CD4-positive, alpha-beta T cell treated with Interferon alpha-2 for 1 hour (primary cell): Measurements from ENCODE around the gene MAP4K2.

Experiments
- DNase-seq, 2 donors: peaks; one replicate each; pipeline ENCODE4 v3.0.0-alpha.2; 2020 to 2022

The MAP4K2 gene

GRCh38 chr11:64810891-64811272 is 7.9 kb upstream of the MAP4K2 start:
- DNase-seq = peak; percentile 25 to 63

DNA sequence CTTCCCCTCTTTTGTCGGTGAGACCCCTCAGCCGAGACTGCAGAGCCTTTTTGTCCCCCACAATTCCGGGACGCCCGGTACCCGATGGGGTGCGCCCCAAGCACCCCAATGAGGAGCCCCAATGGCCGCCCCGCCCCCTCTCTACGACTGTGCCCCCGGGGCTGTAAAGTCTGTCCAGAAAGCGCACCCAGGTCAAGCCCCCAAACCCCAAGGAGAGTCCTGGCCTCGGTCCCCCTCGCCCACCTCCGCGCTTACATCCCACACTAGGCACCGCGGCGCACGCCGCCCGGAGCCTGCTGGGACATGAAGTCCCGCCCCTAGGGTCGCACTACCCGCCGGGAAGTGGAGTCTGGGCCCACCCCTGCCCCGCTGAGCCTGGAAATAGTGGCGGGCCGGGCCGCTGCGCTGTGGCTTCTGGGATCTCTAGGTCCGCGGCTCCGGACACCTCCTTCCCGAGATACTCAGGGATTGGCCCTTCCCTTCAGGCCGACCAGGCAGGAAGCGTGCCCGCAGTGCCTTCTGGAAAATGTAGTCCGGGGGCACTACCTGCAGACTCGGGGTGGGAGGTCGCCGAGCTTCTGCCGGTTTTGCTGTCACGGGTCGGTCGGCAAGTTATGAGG is 7.4 kb upstream of the MAP4K2 start, which contains the start of gene MEN1:
MEN1 (minus strand) TSS at position 281 of the 620 bp plus-strand sequence. CDS start 442 bp downstream, outside the sequence.
- DNase-seq = peak; percentile 75 to 81

GRCh38 chr11:64809781-64810241 is 6.8 kb upstream of the MAP4K2 start:
- peak in 1 of 2 donors; percentile 23 for DNase-seq

GRCh38 chr11:64805481-64805880 is 2.5 kb upstream of the MAP4K2 start:
- DNase-seq = no peak

GRCh38 chr11:64804346-64805210 is 1.6 kb upstream of the MAP4K2 start:
- DNase-seq = no peak

GRCh38 chr11:64803846-64804345 is 882 bp upstream of the MAP4K2 start:
- peak in 1 of 2 donors; percentile 26 for DNase-seq

- DNase-seq = peak; percentile 37 to 51
Observed at GRCh38 chr11:64802370-64803157, 450 bp downstream of the MAP4K2 start.

- peak in 1 of 2 donors; percentile 10 for DNase-seq
Observed at GRCh38 chr11:64801561-64802369, 1.2 kb downstream of the MAP4K2 start.

DNA sequence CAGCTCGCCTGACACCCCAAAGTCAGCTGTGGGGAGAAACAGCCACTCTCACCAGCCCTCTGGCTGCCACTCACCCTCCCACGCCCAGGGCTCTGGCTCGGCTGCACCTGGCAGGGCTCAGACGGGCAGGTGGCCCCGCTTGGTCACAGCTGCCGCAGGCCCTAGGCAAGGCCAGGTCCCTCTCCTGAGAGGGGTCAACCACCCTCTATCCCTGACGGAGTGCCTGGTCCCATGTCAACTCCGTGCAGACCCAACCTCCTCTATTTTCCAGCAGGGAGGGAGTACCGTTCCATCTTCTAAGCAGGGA is 1.9 kb downstream of the MAP4K2 start:
- DNase-seq = no peak

DNA sequence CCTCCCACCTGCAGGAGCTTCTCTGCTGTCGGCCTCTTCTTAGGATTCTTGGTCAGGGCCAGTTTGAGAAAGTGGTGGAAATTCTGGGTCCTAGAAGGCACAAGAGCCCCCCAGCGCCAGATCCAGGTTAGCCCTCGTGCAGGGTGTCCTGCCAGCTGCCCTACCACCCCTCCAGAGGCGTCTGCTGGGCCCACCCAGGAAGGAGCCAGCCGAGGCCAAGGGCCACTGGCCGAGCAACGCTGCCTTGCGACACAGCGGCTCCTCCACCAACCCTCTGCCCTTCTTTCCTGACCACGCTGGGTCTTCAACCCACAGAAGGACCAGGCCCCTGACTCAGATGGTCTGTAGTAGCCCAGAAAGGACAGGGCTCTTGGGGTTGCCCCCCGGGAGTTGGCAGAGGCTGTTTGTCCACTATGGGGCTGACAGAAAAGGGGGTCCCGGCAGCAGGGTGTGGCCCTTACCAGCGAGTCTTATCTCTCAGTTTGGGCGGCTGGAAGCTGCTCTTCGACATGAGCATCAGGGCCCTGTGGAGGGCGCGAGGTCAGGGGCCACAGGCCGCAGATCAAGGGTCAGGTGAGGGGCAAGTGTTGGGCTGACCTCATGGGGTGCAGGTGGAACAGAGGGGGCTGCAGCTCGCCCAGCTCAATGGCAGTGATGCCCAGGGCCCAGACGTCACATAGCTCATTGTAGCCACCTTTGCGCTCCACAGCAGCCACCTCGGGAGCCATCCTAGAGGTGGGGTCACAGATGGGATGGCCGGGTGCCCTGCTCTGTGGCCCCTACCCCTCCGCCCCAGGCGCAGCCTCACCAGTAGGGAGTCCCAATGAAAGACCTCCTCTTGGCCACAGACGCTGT is 2.5 kb downstream of the MAP4K2 start:
- DNase-seq = no peak

DNA sequence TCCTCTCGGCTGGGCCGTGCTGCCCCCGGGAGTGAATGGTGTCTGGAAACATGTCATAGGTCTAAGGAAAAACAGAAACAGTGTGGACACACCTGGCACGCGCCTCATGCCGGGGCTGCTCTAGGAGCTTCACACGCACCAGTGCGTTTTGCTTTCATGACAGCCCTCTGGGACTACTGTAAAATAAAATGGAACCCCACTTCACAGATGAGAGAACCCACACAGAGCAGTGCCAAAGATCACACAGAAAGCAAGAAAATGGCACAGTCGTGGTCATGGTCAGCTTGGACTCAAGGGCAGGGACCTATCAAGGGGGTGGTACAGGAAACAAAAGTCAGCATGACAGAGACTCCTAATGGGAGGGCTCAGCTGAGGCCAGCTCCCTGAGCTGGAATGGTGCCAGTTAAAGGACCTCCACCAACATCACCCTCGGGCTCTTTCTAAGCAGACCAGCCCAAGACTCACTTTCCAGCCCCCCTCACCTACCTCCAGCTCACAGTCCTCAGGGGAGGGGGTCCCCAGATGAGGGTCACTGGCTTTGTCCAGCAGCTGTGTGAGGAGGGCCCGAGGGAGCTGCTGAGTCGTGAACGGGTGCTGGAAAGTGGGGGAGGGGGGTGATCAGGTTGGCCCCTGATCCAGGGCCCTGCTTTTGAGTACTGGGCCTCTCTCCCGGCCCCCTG is 3.3 kb downstream of the MAP4K2 start:
- peak in 1 of 2 donors; percentile 18 for DNase-seq

DNA sequence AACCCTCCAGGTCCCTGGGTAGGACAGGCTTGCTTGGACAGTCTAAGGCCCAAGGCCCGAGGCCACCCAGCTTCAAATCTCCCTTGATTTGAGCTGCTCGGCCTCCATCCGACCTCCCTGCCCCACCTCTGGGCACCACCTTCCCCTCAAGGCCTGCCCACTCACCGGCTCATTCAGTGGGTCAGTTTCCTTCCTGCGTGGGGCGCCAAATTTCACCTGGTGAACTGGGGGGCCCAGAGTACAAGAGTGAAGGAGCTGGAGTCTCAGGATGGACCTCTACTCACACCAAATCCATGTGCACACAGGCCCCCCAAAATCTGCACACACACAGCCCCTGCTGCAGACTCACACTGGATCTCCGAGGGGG is 3.8 kb downstream of the MAP4K2 start:
- DNase-seq = no peak

- no peak for DNase-seq
Observed at GRCh38 chr11:64796757-64797541, 6.1 kb downstream of the MAP4K2 start.

DNA sequence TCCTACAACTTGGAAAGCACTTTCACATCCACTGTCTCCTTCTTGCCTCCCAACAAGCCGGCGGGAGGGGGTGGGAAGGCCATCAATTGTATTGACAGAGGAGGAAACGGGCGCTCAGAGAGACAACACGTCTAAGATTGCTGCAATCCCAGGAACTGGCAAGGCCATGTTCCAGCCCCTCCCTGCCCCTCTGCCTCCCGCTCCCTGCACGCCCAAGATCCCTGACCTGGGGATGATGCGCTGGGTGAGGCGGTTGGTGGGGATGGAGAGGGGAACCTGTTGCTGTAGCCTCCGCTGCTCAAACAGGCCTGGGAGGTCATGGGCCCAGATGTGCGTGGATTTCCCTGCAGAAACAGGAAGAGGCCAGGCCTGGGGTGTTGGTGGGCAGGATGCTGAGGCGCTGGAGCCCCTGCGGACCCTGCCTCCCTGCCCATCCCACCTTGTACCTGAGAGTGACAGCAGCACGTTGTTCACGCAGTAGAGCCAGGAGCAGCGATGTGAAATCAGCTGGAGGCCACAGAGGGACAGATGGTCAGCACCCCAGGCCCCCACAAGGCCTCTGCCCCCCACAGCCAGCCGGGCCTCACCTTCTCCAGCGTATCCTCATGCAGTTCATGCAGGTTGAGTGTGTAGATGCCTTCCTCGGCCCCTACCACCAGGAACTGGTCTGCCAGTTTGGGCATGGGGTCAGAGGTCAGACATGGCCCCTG is 6.8 kb downstream of the MAP4K2 start:
- no peak for DNase-seq

GRCh38 chr11:64794526-64794925 is 8.5 kb downstream of the MAP4K2 start:
- DNase-seq = no peak

DNA sequence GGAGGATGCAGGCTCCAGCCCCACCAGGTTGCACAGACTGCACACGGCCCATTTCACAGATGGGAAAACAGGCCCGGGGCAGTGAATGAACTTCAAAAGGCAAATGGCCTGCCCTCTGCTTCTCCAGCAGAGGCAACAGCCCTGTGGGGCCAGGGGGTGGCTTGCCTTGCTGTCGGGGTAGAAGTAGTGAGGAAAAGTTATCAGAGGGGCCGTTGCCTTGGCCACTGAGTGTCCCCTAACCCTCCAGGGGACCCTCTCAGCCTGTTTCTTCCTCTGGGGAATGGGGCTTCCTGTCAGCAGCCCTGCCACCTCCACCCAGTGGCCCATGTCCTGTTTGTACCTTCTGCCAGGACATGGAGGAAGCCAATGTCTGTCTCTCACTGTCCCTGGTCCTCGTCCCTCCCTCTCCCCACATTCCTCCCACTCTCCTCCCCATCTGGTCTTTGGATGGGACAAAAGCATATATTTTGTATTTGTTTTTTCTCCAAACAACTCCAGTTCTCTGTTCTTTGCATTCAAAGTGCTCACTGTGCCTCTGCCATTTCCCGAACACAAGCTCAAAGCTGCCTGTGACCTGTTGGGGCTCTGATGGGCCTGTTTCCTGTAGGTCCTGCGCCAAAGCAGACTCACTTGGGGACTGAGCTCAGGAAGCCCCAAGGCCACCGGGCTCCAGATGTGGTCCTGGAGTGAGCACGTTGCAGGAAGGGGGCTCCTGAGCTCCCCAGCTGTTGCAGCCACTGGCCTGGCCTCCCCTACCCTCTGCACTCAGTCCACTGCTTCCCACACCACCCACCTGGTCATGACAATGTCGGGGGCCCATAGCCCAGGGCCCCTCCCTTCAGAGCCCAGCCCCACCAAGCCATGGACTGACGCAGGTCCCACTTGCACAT is 9.5 kb downstream of the MAP4K2 start:
- DNase-seq = no peak

- no peak for DNase-seq
Observed at GRCh38 chr11:64792482-64792881, 10.5 kb downstream of the MAP4K2 start.

GRCh38 chr11:64791781-64792291 is 11.2 kb downstream of the MAP4K2 start:
- no peak for DNase-seq
